Mesenchymal stem cell (in vitro differentiated cells and primary cell): ENCODE results near the gene RACGAP1.
A peak's percentile ranks its signal among the peaks of the same experiment; 100 is the strongest.

ENCODE experiments used
- DNase-seq: peaks from one replicate; pipeline ENCODE4 v3.0.0-alpha.2; 2013
- H2AFZ ChIP-seq: one replicate; pipeline ENCODE4 v1.6.1; 2013; ENCODE audit warnings: low read depth, mild to moderate bottlenecking, control low read depth, inconsistent platforms, low read length, moderate library complexity
- H2AK5ac ChIP-seq: 2 replicates; pipeline ENCODE4 v1.6.1; 2013; ENCODE audit warnings: low read length, moderate library complexity, mild to moderate bottlenecking, inconsistent platforms; ENCODE audit not compliant: severe bottlenecking
- H2BK120ac ChIP-seq: one replicate; pipeline ENCODE4 v1.6.1; 2013; ENCODE audit warnings: low read depth, mild to moderate bottlenecking, inconsistent platforms, low read length, moderate library complexity
- H2BK12ac ChIP-seq, 2 experiments: one replicate each; pipeline ENCODE4 v1.6.1; 2013; ENCODE audit warnings: inconsistent platforms in 2 of 2, low read length in 2 of 2, mild to moderate bottlenecking in 2 of 2, moderate library complexity in 2 of 2, control low read depth in 1 of 2
- H2BK15ac ChIP-seq: one replicate; pipeline ENCODE4 v1.6.1; 2013; ENCODE audit warnings: mild to moderate bottlenecking, low read depth, inconsistent platforms; ENCODE audit not compliant: poor library complexity, severe bottlenecking
- H2BK5ac ChIP-seq: 2 replicates; pipeline ENCODE4 v1.6.1; 2013; ENCODE audit warnings: low read depth, mild to moderate bottlenecking, low read length, control low read depth, inconsistent platforms; ENCODE audit not compliant: poor library complexity, severe bottlenecking
- H3K14ac ChIP-seq, 2 experiments: one replicate each; pipeline ENCODE4 v1.6.1; 2013; ENCODE audit warnings: inconsistent platforms in 2 of 2, low read length in 2 of 2, control low read depth in 1 of 2, mild to moderate bottlenecking in 1 of 2, moderate library complexity in 1 of 2
- H3K18ac ChIP-seq, 2 experiments: one replicate each; pipeline ENCODE4 v1.6.1; 2013; ENCODE audit warnings: inconsistent platforms in 2 of 2, low read length in 2 of 2, control low read depth in 1 of 2, low read depth in 1 of 2, mild to moderate bottlenecking in 1 of 2
- H3K23ac ChIP-seq, 2 experiments: one replicate each; pipeline ENCODE4 v1.6.1; 2013; ENCODE audit warnings: inconsistent platforms in 2 of 2, low read length in 2 of 2, mild to moderate bottlenecking in 2 of 2, moderate library complexity in 2 of 2, control low read depth in 1 of 2
- H3K27ac ChIP-seq: 2 replicates; pipeline ENCODE4 v1.5.1; 2013; ENCODE audit warnings: mild to moderate bottlenecking, moderate library complexity, low read length, control low read depth, inconsistent platforms; ENCODE audit not compliant: poor library complexity, severe bottlenecking
- H3K27me3 ChIP-seq, 2 experiments: 2 replicates each; pipeline versions ENCODE4 v1.6.1 to v1.7.0; 2013; ENCODE audit warnings: low read length in 2 of 2, mild to moderate bottlenecking in 2 of 2, moderate library complexity in 2 of 2, control low read depth in 1 of 2, inconsistent platforms in 1 of 2; ENCODE audit not compliant: control insufficient read depth in 1 of 2, insufficient read depth in 1 of 2
- H3K36me3 ChIP-seq, 2 experiments: 2 replicates each; pipeline versions ENCODE4 v1.6.1 to v1.7.0; 2013; ENCODE audit warnings: low read length in 2 of 2, control low read depth in 1 of 2, inconsistent platforms in 1 of 2, low read depth in 1 of 2, mild to moderate bottlenecking in 1 of 2; ENCODE audit not compliant: insufficient read depth in 2 of 2, control insufficient read depth in 1 of 2
- H3K4ac ChIP-seq, 2 experiments: one replicate each; pipeline ENCODE4 v1.6.1; 2013; ENCODE audit warnings: inconsistent platforms in 2 of 2, low read length in 2 of 2, mild to moderate bottlenecking in 2 of 2, moderate library complexity in 2 of 2, control low read depth in 1 of 2, low read depth in 1 of 2
- H3K4me1 ChIP-seq: 2 replicates; pipeline ENCODE4 v1.6.1; 2013; ENCODE audit warnings: low read depth, low read length, control low read depth; ENCODE audit not compliant: control insufficient read depth, insufficient read depth
- H3K4me2 ChIP-seq: 2 replicates; pipeline ENCODE4 v1.6.1; 2013; ENCODE audit warnings: low read length, mild to moderate bottlenecking, inconsistent platforms; ENCODE audit not compliant: poor library complexity, severe bottlenecking
- H3K4me3 ChIP-seq, 2 experiments: 2 replicates each; pipeline versions ENCODE4 v1.5.1 to v1.7.0; 2013; ENCODE audit warnings: low read length in 2 of 2, mild to moderate bottlenecking in 2 of 2, control low read depth in 1 of 2, low read depth in 1 of 2; ENCODE audit not compliant: insufficient read depth in 1 of 2
- H3K79me1 ChIP-seq: replicated peaks from 2 replicates; pipeline ENCODE4 v1.6.1; 2013; ENCODE audit warnings: mild to moderate bottlenecking, control low read depth, low read length, inconsistent platforms; ENCODE audit not compliant: poor library complexity, severe bottlenecking
- H3K9ac ChIP-seq: 2 replicates; pipeline ENCODE4 v1.7.0; 2013; ENCODE audit warnings: mild to moderate bottlenecking, low read length, moderate library complexity
- H3K9me3 ChIP-seq: 2 replicates; pipeline ENCODE4 v1.7.0; 2013; ENCODE audit warnings: mild to moderate bottlenecking, low read length; ENCODE audit not compliant: control insufficient read depth
- H4K8ac ChIP-seq: one replicate; pipeline ENCODE4 v1.6.1; 2013; ENCODE audit warnings: inconsistent platforms, mild to moderate bottlenecking, low read length, moderate library complexity
- H4K91ac ChIP-seq: one replicate; pipeline ENCODE4 v1.6.1; 2013; ENCODE audit warnings: mild to moderate bottlenecking, low read length, inconsistent platforms
- WGBS: methylation state at CpG from one replicate; pipeline ENCODE4 v1.1.7; 2013; ENCODE audit warnings: mixed read lengths; 5-methylcytosine and 5-hydroxymethylcytosine counted together

The RACGAP1 gene

DNA sequence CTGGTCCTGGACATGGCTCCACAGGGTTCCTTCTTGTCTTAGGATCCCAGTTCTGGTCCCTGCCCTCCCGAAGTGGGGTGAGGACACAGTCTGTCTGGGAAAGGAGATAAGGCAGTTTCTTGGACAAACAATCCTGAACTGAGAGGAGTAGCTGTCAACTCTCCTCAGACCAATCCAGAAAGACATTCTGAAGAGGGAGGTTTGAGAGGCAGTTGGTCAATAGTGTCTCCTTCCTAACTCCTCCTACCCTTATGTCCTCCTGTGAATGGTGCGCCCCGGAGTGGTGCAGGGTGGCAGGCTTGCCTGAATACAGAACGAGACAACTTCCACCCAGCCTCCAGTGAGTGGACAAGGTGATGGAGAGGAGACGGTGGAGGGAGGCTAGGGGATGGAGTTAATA, 16.7 kb upstream of the RACGAP1 start:
- Histone ChIP-seq H2AFZ (no peak overlapping the region), H3K27me3 (no peaks in the 10 kb centered on the region), H3K14ac (no peak overlapping the region), H3K23ac (no peak overlapping the region), H3K4me2 (no peak overlapping the region), H2AK5ac (no peak overlapping the region), H3K79me1 (no peaks in the 10 kb centered on the region), H3K9me3 (no peaks in the 10 kb centered on the region), H3K4me1 (peaks cover 2% of the 10 kb centered on the region), H3K36me3 (no peaks in the 10 kb centered on the region), H3K4ac (no peak overlapping the region), H3K4me3 (no peak overlapping the region), H2BK5ac (no peak overlapping the region), H2BK120ac (no peak overlapping the region), H4K8ac (no peak overlapping the region), H3K9ac (no peak overlapping the region), H4K91ac (no peak overlapping the region), H3K27ac (no peak overlapping the region), H2BK15ac (no peak overlapping the region), H3K18ac (no peak overlapping the region), H2BK12ac (no peak overlapping the region)
- DNase-seq: no peak
- WGBS: 76% methylated on average over 4 of the region's 5 CpGs

GRCh38 chr12:50041062-50041860, 16.0 kb upstream of the RACGAP1 start:
- Histone ChIP-seq H3K18ac (no peak overlapping the region), H2BK120ac (no peak overlapping the region), H3K9ac (no peak overlapping the region), H4K8ac (no peak overlapping the region), H4K91ac (no peak overlapping the region), H3K36me3 (no peaks in the 10 kb centered on the region), H3K27ac (no peak overlapping the region), H3K4me2 (no peak overlapping the region), H2BK12ac (no peak overlapping the region), H2AFZ (no peak overlapping the region), H3K79me1 (no peaks in the 10 kb centered on the region), H2AK5ac (no peak overlapping the region), H3K4me1 (peaks cover 2% of the 10 kb centered on the region), H3K14ac (peak overlapping the region in 1 of 2 experiments; percentile 6), H3K4me3 (peak overlapping the region in 1 of 2 experiments; percentile 15), H2BK5ac (no peak overlapping the region), H3K23ac (no peak overlapping the region), H3K4ac (no peak overlapping the region), H3K27me3 (no peaks in the 10 kb centered on the region), H3K9me3 (no peaks in the 10 kb centered on the region), H2BK15ac (no peak overlapping the region)
- DNase-seq: no peak
- WGBS: 83% methylated on average over 14 of the region's 15 CpGs

- Histone ChIP-seq H3K36me3 (no peaks in the 10 kb centered on the region), H3K4me2 (no peak overlapping the region), H3K27me3 (no peaks in the 10 kb centered on the region), H2BK15ac (no peak overlapping the region), H4K91ac (no peak overlapping the region), H2BK120ac (no peak overlapping the region), H3K27ac (no peak overlapping the region), H2AK5ac (no peak overlapping the region), H2BK5ac (no peak overlapping the region), H2AFZ (no peak overlapping the region), H3K18ac (no peak overlapping the region), H4K8ac (no peak overlapping the region), H3K4ac (no peak overlapping the region), H2BK12ac (no peak overlapping the region), H3K9ac (no peak overlapping the region), H3K23ac (no peak overlapping the region), H3K4me3 (no peak overlapping the region), H3K14ac (no peak overlapping the region), H3K4me1 (peaks cover 2% of the 10 kb centered on the region), H3K79me1 (no peaks in the 10 kb centered on the region), H3K9me3 (no peaks in the 10 kb centered on the region)
- 72% methylated on average over 4 of the region's 4 CpGs for WGBS
- DNase-seq: no peak
Measured at GRCh38 chr12:50040657-50041056, 15.4 kb upstream of the RACGAP1 start.

- H3K27ac ChIP-seq: no peak overlapping the region
- H3K4me2 ChIP-seq: no peak overlapping the region
- no peak overlapping the region for H2BK120ac ChIP-seq
- peaks cover 2% of the 10 kb centered on the region for H3K4me1 ChIP-seq
- no peak overlapping the region for H2AK5ac ChIP-seq
- 50% methylated on average over 9 of the region's 9 CpGs for WGBS
- no peaks in the 10 kb centered on the region for H3K9me3 ChIP-seq
- no peak overlapping the region for H3K18ac ChIP-seq
- no peaks in the 10 kb centered on the region for H3K36me3 ChIP-seq
- H3K27me3 ChIP-seq: no peaks in the 10 kb centered on the region
- no peak overlapping the region for H3K23ac ChIP-seq
- no peak overlapping the region for H2BK12ac ChIP-seq
- no peak overlapping the region for H2BK5ac ChIP-seq
- H3K79me1 ChIP-seq: no peaks in the 10 kb centered on the region
- H3K4ac ChIP-seq: no peak overlapping the region
- peak overlapping the region; percentile 27 for H3K9ac ChIP-seq
- no peak overlapping the region for H3K14ac ChIP-seq
- H4K91ac ChIP-seq: no peak overlapping the region
- DNase-seq: peak; percentile 71
- no peak overlapping the region for H4K8ac ChIP-seq
- no peak overlapping the region for H2AFZ ChIP-seq
- H2BK15ac ChIP-seq: no peak overlapping the region
- no peak overlapping the region for H3K4me3 ChIP-seq
Measured at GRCh38 chr12:50039151-50039835, 14.0 kb upstream of the RACGAP1 start.
